Stimulated activated CD8-positive, alpha-beta memory T cell treated with anti-CD3 and anti-CD28 coated beads, Interleukin-2, amount 100 ng/mL, for 1 hour (primary cell): ENCODE results near the gene ZNF280C.

ENCODE experiments used
- DNase-seq, 2 donors: peaks; one replicate each; pipeline ENCODE4 v3.0.0-alpha.2; 2020; ENCODE audit warnings: low read depth in 2 of 2

The ZNF280C gene

GRCh38 chrX:130176942-130177341 lies 91.8 kb downstream of the ZNF280C start:
- DNase-seq: no peak

- no peak for DNase-seq
Observed at GRCh38 chrX:130176354-130176776, 92.3 kb downstream of the ZNF280C start.

GRCh38 chrX:130174937-130175336 lies 93.8 kb downstream of the ZNF280C start:
- DNase-seq: no peak

- DNase-seq: no peak
Observed at GRCh38 chrX:130174045-130174704, 94.5 kb downstream of the ZNF280C start.

GRCh38 chrX:130173190-130173895 lies 95.4 kb downstream of the ZNF280C start:
- DNase-seq: no peak

- no peak for DNase-seq
Observed at GRCh38 chrX:130172127-130172845, 96.4 kb downstream of the ZNF280C start.

GRCh38 chrX:130171446-130172126 lies 97.1 kb downstream of the ZNF280C start, which contains the start of gene RAB33A:
Gene RAB33A, plus strand, starts transcription at chrX:130171962. Its CDS starts 101 bp downstream, at chrX:130172063.
- DNase-seq: no peak

- DNase-seq: no peak
Observed at GRCh38 chrX:130170752-130171445, 97.8 kb downstream of the ZNF280C start.

- DNase-seq: no peak
Observed at GRCh38 chrX:130167040-130167439, 101.7 kb downstream of the ZNF280C start.

GRCh38 chrX:130166503-130166777 lies 102.3 kb downstream of the ZNF280C start:
- no peak for DNase-seq

GRCh38 chrX:130165703-130166502 lies 102.8 kb downstream of the ZNF280C start, which contains the start of gene AIFM1:
Gene AIFM1, minus strand, starts transcription at chrX:130165841. Its CDS starts 185 bp downstream, at chrX:130165656.
- DNase-seq: peak; percentile 72 to 73

GRCh38 chrX:130165181-130165702 lies 103.5 kb downstream of the ZNF280C start:
- DNase-seq: no peak

- DNase-seq: no peak
Observed at GRCh38 chrX:130163398-130163797, 105.3 kb downstream of the ZNF280C start.

GRCh38 chrX:130162094-130162735 lies 106.5 kb downstream of the ZNF280C start:
- no peak for DNase-seq

- no peak for DNase-seq
Observed at GRCh38 chrX:130159776-130160175, 108.9 kb downstream of the ZNF280C start.

GRCh38 chrX:130158311-130158710 lies 110.4 kb downstream of the ZNF280C start:
- no peak for DNase-seq

- no peak for DNase-seq
Observed at GRCh38 chrX:130155564-130155963, 113.1 kb downstream of the ZNF280C start.
